T-helper 9 cell (primary cell): ENCODE results near the gene VAV3.
A peak's percentile ranks its signal among the peaks of the same experiment; 100 is the strongest.

Source experiments
- DNase-seq: peaks from one replicate; pipeline ENCODE4 v3.0.0-alpha.2; 2020

The VAV3 gene

DNA sequence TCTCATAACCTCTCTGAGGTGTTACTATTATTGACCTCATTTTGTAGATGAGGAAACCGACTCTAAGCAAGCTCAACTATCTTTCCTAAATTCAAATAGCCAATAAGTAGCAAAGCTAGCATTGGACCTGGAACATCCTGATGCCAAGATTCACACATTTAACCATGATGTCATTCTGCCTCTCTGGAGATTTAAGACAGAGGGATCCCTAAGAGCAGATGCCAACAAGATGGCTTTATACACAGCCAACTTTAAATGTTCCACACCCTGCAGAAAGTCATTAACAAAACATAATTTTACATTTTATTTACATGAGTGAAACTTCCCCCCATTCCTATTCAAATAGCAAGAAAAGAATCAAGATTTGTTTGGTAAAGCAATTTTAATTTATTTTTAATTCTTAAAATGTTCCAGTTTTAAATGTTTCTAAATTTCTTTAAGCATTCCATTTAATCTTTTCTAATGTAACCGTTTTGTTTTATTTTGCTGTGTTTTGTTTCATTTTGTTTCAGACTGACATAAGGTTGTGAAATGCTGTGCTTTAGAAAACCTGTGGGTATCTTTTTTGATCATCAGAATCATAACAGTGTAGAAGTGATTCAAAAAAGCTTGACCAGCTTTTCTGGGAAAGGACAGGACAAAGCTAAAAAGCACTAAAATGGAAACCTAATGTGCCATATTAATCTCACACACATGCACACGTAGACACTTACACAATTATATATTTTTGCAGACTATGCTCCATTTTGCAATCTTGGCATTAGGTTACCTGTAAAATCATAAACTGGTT, 7.6 kb upstream of the VAV3 start:
- no peak for DNase-seq

DNA sequence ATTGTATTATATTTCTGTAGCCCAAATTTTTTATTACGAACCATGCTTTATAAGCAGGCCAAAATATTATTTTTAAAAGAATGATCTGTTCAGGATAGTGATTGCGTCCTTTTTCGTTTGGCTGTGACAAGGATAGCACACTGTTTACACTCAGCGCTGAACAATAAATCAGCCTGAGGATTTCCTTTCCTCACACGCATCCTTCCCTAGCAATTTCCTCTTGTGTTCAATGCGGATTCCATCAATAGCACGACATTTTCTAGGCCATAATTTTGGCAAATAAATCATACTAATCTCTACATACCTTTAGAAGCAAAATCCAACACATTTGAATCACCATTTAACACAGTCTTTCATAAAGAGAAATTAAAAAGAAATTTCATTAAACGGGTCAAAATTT, 1.6 kb upstream of the VAV3 start:
- DNase-seq: no peak

GRCh38 chr1:107964336-107965109, 457 bp downstream of the VAV3 start:
- no peak for DNase-seq

DNA sequence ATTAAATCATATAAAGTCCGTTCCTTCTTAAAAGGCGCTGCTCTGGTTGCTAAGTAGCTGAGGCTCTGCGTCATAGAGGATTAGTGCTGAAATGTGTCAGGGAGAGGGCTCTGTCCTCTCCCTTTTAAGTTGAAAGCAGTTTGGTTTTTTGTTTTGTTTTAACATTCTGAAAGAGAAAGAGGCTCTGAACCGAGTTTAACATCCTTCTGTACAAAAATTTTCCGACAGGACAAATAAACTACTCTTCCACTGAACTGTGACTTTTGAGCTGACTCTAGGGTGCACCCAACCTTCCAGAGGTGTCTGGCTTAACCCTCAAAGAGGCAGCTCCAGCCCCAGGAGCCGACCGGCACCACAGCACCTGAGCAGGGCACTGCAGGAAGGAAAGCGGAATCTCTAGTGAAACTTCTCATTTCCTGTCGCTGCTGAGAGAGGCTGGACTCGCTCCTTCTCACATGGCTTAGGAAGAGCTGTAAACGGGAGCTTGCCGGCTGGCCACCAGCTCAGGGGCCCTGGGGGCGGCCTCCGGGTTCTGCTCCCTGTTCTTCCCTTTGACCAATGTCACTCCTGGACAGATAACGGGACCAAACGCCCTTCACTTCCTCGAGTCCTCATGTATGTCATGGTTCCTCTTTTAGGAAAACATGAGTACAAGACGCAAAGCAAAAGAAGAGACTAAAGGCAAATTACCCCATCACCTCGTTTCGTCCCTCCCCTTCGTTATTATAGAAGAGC, 1.2 kb downstream of the VAV3 start:
- peak; percentile 5 for DNase-seq

GRCh38 chr1:107963008-107963407, 2.0 kb downstream of the VAV3 start:
- DNase-seq: no peak

GRCh38 chr1:107954719-107955415, 10.1 kb downstream of the VAV3 start:
- no peak for DNase-seq

DNA sequence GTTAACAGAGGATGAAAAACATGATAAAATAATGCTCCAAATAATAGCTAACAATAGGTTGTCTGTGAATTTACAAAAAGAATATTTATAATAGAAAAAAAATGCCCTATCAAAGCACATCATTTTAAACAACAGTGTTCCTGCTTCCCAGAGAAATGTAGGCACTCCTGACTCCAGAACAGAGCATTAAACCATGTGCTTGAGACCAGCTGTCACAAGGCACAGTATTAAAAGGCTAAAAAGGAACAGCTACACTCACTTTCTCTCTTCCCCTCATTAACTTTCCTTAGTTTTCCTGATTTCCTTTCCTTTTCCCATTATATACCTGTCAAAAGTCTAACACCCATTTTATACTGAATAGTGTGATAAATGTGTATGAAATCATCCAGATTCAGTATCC, 10.9 kb downstream of the VAV3 start:
- no peak for DNase-seq

DNA sequence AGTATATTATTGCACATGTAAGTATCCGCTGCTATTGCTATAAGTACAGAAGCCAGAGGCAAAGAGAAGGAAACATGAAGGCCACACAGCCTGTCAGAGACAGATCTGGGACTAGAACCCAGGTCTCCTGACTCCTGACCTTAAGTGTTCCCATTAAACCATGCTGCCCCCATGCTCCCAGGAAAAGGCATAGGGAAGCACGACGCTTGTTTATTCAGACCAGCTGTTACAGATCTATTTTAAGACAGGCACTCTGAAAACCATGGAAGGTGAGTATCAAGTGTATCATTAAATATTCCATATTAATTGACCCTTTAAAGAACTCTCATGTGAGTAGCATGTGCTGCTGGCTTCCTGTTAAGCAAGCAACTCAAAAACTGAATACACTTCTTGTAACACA, 11.4 kb downstream of the VAV3 start:
- no peak for DNase-seq

DNA sequence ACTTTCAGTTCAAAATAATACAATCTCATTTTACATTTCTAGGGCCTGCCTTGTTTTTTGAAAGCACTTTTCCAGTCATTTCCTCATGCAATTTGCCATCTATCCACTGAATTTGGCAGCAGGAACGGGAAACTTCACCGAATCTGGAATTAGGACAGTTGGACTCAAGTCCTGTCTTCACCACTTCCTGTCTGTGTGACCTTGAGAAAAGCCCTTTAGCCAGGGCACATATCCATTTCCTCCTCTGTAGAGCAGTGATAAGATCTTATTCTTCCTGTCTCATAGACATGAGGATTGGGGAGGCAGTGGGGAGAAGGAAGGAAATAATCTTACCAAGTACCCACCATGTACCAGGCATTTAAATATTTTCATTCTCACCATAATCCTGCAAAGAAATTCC, 12.0 kb downstream of the VAV3 start:
- no peak for DNase-seq

DNA sequence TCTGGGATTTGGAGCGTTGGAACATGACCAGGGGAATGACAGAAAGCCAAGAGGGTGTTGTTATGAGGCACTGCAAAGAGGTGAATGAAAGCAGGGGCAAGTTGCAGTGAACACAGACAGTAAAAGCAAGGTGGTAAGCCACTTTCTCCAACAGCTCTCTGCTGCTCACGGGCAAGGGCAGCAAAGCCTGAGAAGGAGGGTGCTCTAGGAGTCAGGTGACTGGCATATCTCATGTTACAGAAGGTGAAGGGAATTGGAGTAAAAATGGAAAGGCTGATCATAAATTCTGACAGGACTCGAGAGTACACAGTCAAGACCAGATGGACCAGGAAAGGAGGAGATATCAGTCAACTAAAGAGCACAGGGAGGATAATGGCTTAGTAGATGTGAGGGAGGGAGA, 14.5 kb downstream of the VAV3 start:
- no peak for DNase-seq

GRCh38 chr1:107949467-107950253, 15.3 kb downstream of the VAV3 start:
- DNase-seq: no peak

DNA sequence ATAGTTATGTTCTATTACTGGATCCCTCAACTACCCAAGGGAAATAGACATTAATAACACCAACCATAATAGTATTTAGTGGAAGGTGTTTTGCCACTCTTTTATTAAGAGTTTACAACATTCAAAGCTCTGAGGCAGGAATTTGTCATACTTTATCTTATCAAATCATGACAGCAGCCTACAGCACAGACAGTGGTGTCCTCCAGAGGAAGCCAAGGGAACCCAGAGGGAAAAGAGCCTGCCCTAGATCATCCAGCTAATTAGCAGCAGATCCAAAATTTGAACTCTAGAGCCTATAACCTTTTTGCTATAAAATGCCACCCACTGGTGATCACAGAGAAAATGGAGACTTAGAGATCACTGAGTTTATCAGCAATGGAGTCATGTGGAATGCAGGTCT, 18.2 kb downstream of the VAV3 start:
- DNase-seq: no peak

- no peak for DNase-seq
Measured at GRCh38 chr1:107943694-107944093, 21.3 kb downstream of the VAV3 start.

GRCh38 chr1:107942814-107943213, 22.2 kb downstream of the VAV3 start:
- no peak for DNase-seq

- DNase-seq: no peak
Measured at GRCh38 chr1:107941531-107941930, 23.4 kb downstream of the VAV3 start.

DNA sequence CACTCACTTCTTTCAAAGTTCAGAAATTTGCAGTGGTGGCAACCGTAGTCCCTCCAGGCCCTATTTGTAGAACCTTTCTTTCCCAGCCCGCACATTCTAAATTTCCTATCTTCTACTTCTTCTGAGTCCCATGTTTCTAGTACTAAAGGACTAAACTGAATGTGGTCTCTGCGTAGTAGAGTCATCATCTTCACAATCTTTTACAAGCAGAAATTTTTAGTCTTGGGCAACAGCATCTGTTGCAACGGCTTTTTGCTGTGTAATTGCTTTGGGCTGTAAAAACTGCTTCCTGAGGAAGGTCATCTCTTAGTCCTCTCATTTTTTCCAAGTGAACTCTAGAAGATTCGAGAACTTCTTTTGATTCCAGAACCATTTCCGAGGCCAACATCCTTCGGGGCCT, 23.9 kb downstream of the VAV3 start:
- DNase-seq: no peak

- DNase-seq: no peak
Measured at GRCh38 chr1:107940701-107941100, 24.3 kb downstream of the VAV3 start.

GRCh38 chr1:107940017-107940577, 24.9 kb downstream of the VAV3 start:
- DNase-seq: no peak

DNA sequence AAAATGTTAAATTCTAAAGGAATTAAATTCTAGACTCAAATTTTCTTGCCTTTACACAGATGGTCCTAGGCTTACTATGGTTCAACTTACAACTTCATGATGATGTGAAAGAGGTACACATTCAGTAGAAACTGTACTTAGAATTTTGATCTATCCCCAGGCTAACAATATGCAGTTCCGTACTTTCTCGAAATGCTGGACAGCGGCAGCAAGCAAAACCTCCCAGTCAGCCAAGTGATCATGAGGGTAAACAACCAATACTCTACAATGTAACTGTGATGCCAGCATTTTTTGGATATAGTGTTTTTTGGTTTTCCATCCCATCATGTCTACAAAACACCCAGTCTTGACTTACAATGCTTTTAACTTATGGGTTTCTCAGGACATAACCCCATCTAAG, 25.7 kb downstream of the VAV3 start:
- DNase-seq: no peak

DNA sequence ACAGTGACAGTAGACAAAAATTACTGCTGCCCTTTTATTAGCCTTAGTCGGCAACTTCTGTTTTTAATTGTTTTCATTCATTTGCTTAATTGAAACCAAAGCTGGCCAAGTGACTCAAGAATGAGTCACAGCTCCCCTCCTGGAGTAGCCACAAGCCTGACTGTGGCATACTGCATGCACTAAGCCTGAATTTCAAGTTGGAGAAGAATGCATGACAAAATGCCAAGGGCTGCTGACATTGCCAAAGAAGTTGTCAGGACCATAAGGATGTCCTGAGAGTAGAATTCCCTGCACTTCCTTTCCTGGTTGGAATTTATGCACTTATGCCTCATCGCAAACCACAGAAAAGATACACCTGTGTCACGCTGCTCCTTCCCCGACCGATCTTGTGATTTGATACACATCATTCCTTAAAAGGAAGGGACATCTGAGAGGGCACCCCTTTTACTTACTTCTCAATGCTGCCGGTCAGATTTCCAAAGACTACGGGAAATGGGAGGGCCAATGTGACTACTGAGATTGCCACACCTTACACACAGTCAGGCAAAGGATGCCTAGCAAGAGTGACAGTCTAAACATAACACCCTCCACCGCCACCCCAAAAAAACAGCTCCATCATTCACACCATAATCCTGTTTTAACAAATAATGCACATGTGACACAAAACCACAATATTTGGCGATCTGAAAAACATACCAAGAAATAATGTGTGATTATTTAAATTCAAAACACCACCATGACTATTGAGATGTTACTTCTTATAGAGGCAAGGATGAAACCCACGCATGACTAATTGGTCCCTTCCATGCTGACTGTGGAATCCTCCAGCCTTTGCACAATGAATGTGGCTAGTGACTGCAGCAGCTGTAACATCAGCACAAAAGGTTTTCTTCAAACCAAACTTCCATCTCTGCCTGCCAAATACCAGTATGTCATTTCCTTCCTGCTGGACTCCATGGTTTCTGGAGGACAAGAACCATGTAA, 28.2 kb downstream of the VAV3 start:
- DNase-seq: no peak
